H1 (cell line): ENCODE results near the gene SBNO2. TPM values are rescaled to one million over a fixed set of nuclear protein-coding genes. Genes with fewer than 3 reads are reported as not detected.

Source experiments
- CTCF ChIA-PET: fragments of 300-600 bp; sonication (Branson Sonifier 250); formaldehyde crosslinking; loops from one replicate; lab custom pipeline; 2021; ENCODE audit not compliant: partially characterized antibody; lab: Charles Lee
- POLR2A ChIA-PET: fragments of 300-600 bp; sonication (Branson Sonifier 250); formaldehyde crosslinking; loops from one replicate; lab custom pipeline; 2021; ENCODE audit warnings: inconsistent platforms; ENCODE audit not compliant: partially characterized antibody; lab: Charles Lee
- DNase-seq, 2 experiments: peaks; one replicate each; pipeline versions ENCODE4 v3.0.0 to v3.0.0-alpha.2; 2010 to 2022; ENCODE audit warnings: low spot score in 2 of 2, low read depth in 1 of 2, mixed read lengths in 1 of 2
- FAIRE-seq: peaks from 2 replicates; lab custom pipeline; 2011; peaks lifted over from hg19 to GRCh38; lab: Jason Lieb, UNC
- H2AFZ ChIP-seq: 2 replicates; pipeline ENCODE4 v1.8.1; 2012; ENCODE audit warnings: low read length, inconsistent platforms
- H2AK5ac ChIP-seq: 2 replicates; pipeline ENCODE4 v1.6.1; 2013; ENCODE audit warnings: low read depth, low read length
- H2BK120ac ChIP-seq: replicated peaks from 2 replicates; pipeline ENCODE3; 2013; ENCODE audit warnings: low read depth, low read length, inconsistent platforms
- H2BK12ac ChIP-seq: 2 replicates; pipeline ENCODE4 v1.6.1; 2013; ENCODE audit warnings: low read depth, low read length
- H2BK15ac ChIP-seq: 2 replicates; pipeline ENCODE4 v1.6.1; 2013; ENCODE audit warnings: low read length
- H2BK20ac ChIP-seq: 2 replicates; pipeline ENCODE4 v1.6.1; 2013; ENCODE audit warnings: low read length
- H2BK5ac ChIP-seq: 2 replicates; pipeline ENCODE4 v1.6.1; 2013; ENCODE audit warnings: low read depth, low read length
- H3K14ac ChIP-seq: 2 replicates; pipeline ENCODE4 v1.6.1; 2013; ENCODE audit warnings: inconsistent platforms; ENCODE audit not compliant: insufficient read length
- H3K18ac ChIP-seq: 2 replicates; pipeline ENCODE4 v1.6.1; 2013; ENCODE audit warnings: low read length; ENCODE audit errors: extremely low read depth
- H3K23ac ChIP-seq: 2 replicates; pipeline ENCODE4 v1.6.1; 2013; ENCODE audit warnings: inconsistent platforms; ENCODE audit not compliant: insufficient read length
- H3K23me2 ChIP-seq: 2 replicates; pipeline ENCODE4 v1.6.1; 2013; ENCODE audit warnings: low read depth, low read length
- H3K27ac ChIP-seq: 2 replicates; pipeline ENCODE4 v1.6.1; 2011; ENCODE audit warnings: low read depth, low read length, inconsistent platforms
- H3K27me3 ChIP-seq, 4 experiments: replicated peaks in 1 of 4; 1 replicate in 1 of 4; 2 replicates in 3 of 4; pipeline versions ENCODE4 v1.6.1 to v1.8.1; 2011 to 2013; ENCODE audit warnings: low read length in 3 of 4, mild to moderate bottlenecking in 3 of 4, inconsistent platforms in 2 of 4, mixed read lengths in 2 of 4, moderate library complexity in 1 of 4; ENCODE audit not compliant: control insufficient read depth in 3 of 4, insufficient read depth in 3 of 4; ENCODE audit errors: extremely low read depth in 1 of 4
- H3K36me3 ChIP-seq, 4 experiments: 2 replicates each; pipeline versions ENCODE4 v1.6.1 to v1.8.1; 2011 to 2013; ENCODE audit warnings: mild to moderate bottlenecking in 4 of 4, low read length in 3 of 4, moderate library complexity in 2 of 4, control low read depth in 1 of 4, inconsistent platforms in 1 of 4; ENCODE audit not compliant: insufficient read depth in 4 of 4, control insufficient read depth in 2 of 4
- H3K4ac ChIP-seq: replicated peaks from 2 replicates; pipeline ENCODE3; 2013; ENCODE audit warnings: low read length, low read depth, mixed read lengths, inconsistent platforms; ENCODE audit not compliant: insufficient read length
- H3K4me1 ChIP-seq, 4 experiments: replicated peaks in 1 of 4; 1 replicate in 1 of 4; 2 replicates in 3 of 4; pipeline versions ENCODE4 v1.6.1 to v1.8.1; 2011 to 2013; ENCODE audit warnings: low read length in 3 of 4, inconsistent platforms in 2 of 4, mixed read lengths in 1 of 4; ENCODE audit not compliant: insufficient read depth in 4 of 4, control insufficient read depth in 3 of 4
- H3K4me2 ChIP-seq, 2 experiments: 2 replicates each; pipeline versions ENCODE4 v1.6.1 to v1.8.1; 2011 to 2013; ENCODE audit warnings: low read depth in 2 of 2, low read length in 2 of 2, control low read depth in 1 of 2, inconsistent platforms in 1 of 2, mild to moderate bottlenecking in 1 of 2; ENCODE audit not compliant: insufficient read depth in 1 of 2
- H3K4me3 ChIP-seq, 4 experiments: fragments of 200-600, 300-600 bp in 1 of 4; sonication (generic), shearing (Covaris generic), sonication (Bioruptor Twin) in 1 of 4; 2 replicates each; pipeline versions ENCODE4 v1.5.1 to v1.8.1; 2011 to 2016; ENCODE audit warnings: low read length in 4 of 4, low read depth in 3 of 4, control low read depth in 2 of 4, inconsistent platforms in 2 of 4, mild to moderate bottlenecking in 2 of 4, mixed read lengths in 1 of 4, moderate library complexity in 1 of 4; ENCODE audit not compliant: insufficient read depth in 2 of 4; ENCODE audit errors: extremely low read depth in 1 of 4
- H3K56ac ChIP-seq: replicated peaks from 2 replicates; pipeline ENCODE3; 2013; ENCODE audit warnings: low read depth, mild to moderate bottlenecking, mixed read lengths, low read length, inconsistent platforms; ENCODE audit not compliant: insufficient read length
- H3K79me1 ChIP-seq: 2 replicates; pipeline ENCODE4 v1.6.1; 2013; ENCODE audit warnings: low read depth, low read length, control low read depth
- H3K79me2 ChIP-seq, 2 experiments: 2 replicates each; pipeline versions ENCODE4 v1.6.1 to v1.8.1; 2012 to 2013; ENCODE audit warnings: low read length in 2 of 2, mild to moderate bottlenecking in 2 of 2, inconsistent platforms in 1 of 2; ENCODE audit not compliant: insufficient read depth in 2 of 2, control insufficient read depth in 1 of 2
- H3K9ac ChIP-seq, 4 experiments: replicated peaks in 1 of 4; 1 replicate in 1 of 4; 2 replicates in 3 of 4; pipeline versions ENCODE4 v1.6.1 to v1.8.1; 2011 to 2013; ENCODE audit warnings: low read depth in 3 of 4, low read length in 3 of 4, control low read depth in 2 of 4, mild to moderate bottlenecking in 2 of 4, moderate library complexity in 2 of 4, inconsistent platforms in 1 of 4; ENCODE audit errors: extremely low read depth in 1 of 4
- H3K9me3 ChIP-seq, 2 experiments: 2 replicates each; pipeline versions ENCODE4 v1.6.1 to v1.8.1; 2012 to 2013; ENCODE audit warnings: mild to moderate bottlenecking in 2 of 2, moderate library complexity in 2 of 2, control low read depth in 1 of 2, inconsistent platforms in 1 of 2, low read depth in 1 of 2, low read length in 1 of 2, mixed read lengths in 1 of 2; ENCODE audit not compliant: insufficient read depth in 2 of 2
- H4K20me1 ChIP-seq, 2 experiments: replicated peaks in 1 of 2; 2 replicates each; pipeline versions ENCODE3 to v1.8.1; 2011 to 2013; ENCODE audit warnings: inconsistent platforms in 2 of 2, low read length in 2 of 2, mild to moderate bottlenecking in 1 of 2; ENCODE audit not compliant: insufficient read depth in 2 of 2, control insufficient read depth in 1 of 2
- H4K5ac ChIP-seq: 2 replicates; pipeline ENCODE4 v1.6.1; 2013; ENCODE audit warnings: low read length, low read depth, mixed read lengths, inconsistent platforms; ENCODE audit not compliant: insufficient read length
- H4K8ac ChIP-seq: 2 replicates; pipeline ENCODE4 v1.8.0; 2013; ENCODE audit warnings: mild to moderate bottlenecking, moderate library complexity, low read length, inconsistent platforms; ENCODE audit not compliant: insufficient read depth; ENCODE audit errors: extremely low read depth
- H4K91ac ChIP-seq: replicated peaks from 2 replicates; pipeline ENCODE3; 2013; ENCODE audit warnings: low read length, mixed read lengths, inconsistent platforms; ENCODE audit not compliant: insufficient read length
- ASH2L ChIP-seq: fragments of 200-600, 300-600 bp; sonication (generic); IDR thresholded peaks from one replicate; pipeline ENCODE4 v1.7.1; 2017; ENCODE audit warnings: low read length
- BCL11A ChIP-seq, 2 experiments: IDR thresholded peaks; one replicate each; pipeline ENCODE4 v1.6.1; 2011; ENCODE audit warnings: low read depth in 2 of 2, low read length in 2 of 2, mild to moderate bottlenecking in 2 of 2
- CBX5 ChIP-seq: fragments of 300-800, 300-1000 bp; sonication (generic); IDR thresholded peaks from 2 replicates; pipeline ENCODE4 v1.7.1; 2016; ENCODE audit warnings: antibody characterized with exemption, low read length, low read depth
- CHD1 ChIP-seq: IDR thresholded peaks from 2 replicates; pipeline ENCODE4 v1.6.1; 2012; ENCODE audit warnings: low read depth, low read length, improper control_type of control experiment
- JUN ChIP-seq: IDR thresholded peaks from 2 replicates; pipeline ENCODE4 v1.6.1; 2011; ENCODE audit warnings: low read depth, mild to moderate bottlenecking, improper control_type of control experiment, low read length
- JUND ChIP-seq: IDR thresholded peaks from 2 replicates; pipeline ENCODE4 v1.6.1; 2011; ENCODE audit warnings: mild to moderate bottlenecking, improper control_type of control experiment, low read length
- NRF1 ChIP-seq: IDR thresholded peaks from 2 replicates; pipeline ENCODE4 v1.6.1; 2011; ENCODE audit warnings: mild to moderate bottlenecking, low read depth, low read length, improper control_type of control experiment
- RAD21 ChIP-seq, 2 experiments: IDR thresholded peaks in 1 of 2; conservative IDR thresholded peaks in 1 of 2; 2 replicates each; pipeline ENCODE4 v1.6.1; 2011; ENCODE audit warnings: low read depth in 2 of 2, low read length in 2 of 2, improper control_type of control experiment in 1 of 2, inconsistent platforms in 1 of 2, mild to moderate bottlenecking in 1 of 2, moderate library complexity in 1 of 2
- RFX5 ChIP-seq: IDR thresholded peaks from 2 replicates; pipeline ENCODE4 v1.6.1; 2011; ENCODE audit warnings: low read depth, low read length, improper control_type of control experiment, borderline replicate concordance
- SIN3A ChIP-seq, 2 experiments: IDR thresholded peaks in 1 of 2; conservative IDR thresholded peaks in 1 of 2; 2 replicates each; pipeline ENCODE4 v1.6.1; 2011 to 2012; ENCODE audit warnings: low read length in 2 of 2, improper control_type of control experiment in 1 of 2, low read depth in 1 of 2, mild to moderate bottlenecking in 1 of 2
- SP4 ChIP-seq: IDR thresholded peaks from 2 replicates; pipeline ENCODE4 v1.6.1; 2012; ENCODE audit warnings: low read length, inconsistent platforms
- TBP ChIP-seq: IDR thresholded peaks from 2 replicates; pipeline ENCODE4 v1.6.1; 2011; ENCODE audit warnings: low read depth, low read length, improper control_type of control experiment
- WGBS, 2 experiments: shearing (Covaris generic) in 1 of 2; methylation state at CpG; one replicate each; pipeline versions ENCODE4 v1.1.6 to v1.1.7; 2013 to 2015; ENCODE audit warnings: low lambda C conversion rate in 2 of 2, mixed read lengths in 2 of 2, inconsistent platforms in 1 of 2, low coverage in 1 of 2, missing lambda C conversion rate in 1 of 2; ENCODE audit not compliant: insufficient replicate concordance in 2 of 2, insufficient coverage in 1 of 2, insufficient read length in 1 of 2; ENCODE audit errors: extremely low coverage in 1 of 2, missing lambda C conversion rate in 1 of 2; 5-methylcytosine and 5-hydroxymethylcytosine counted together
- polyA plus RNA-seq, 7 experiments: library from polyadenylated mRNA; depleted of rRNA in 3 of 7; stranded (reverse) in 5 of 7; unstranded in 2 of 7; fragments of >200 nt in 5 of 7; fragments of 200-250 nt in 2 of 7; gene quantifications; 1 replicate in 5 of 7; 2 replicates in 1 of 7; 4 replicates in 1 of 7; pipeline versions ENCODE4 v1.2.1 to v1.2.3, GENCODE V29; 2011 to 2013; ENCODE audit warnings: missing spikeins in 2 of 7, mixed read lengths in 2 of 7
- total RNA-seq: library from RNA; stranded (reverse); fragmentation: NEBNext Ultra II Directional; extraction: Animal tissue kit (Norgen Biotek cat#: 25700); gene quantifications from 2 replicates; pipeline ENCODE4 v1.2.1, GENCODE V29; 2021

The SBNO2 gene
- total and polyA plus RNA-seq, 2 of the 8 experiments (the other 6 are each of a cell fraction or from before 2014, with no cell fraction given): 12.2 to 31.4 TPM

- WGBS, 2 experiments: 90% methylated on average over 18 of the region's 54 CpGs; no CpG with 5 or more reads in 1 of the 2 experiments
- Histone ChIP-seq H3K36me3 (peaks cover 0 to 27% (median 4%) of the 10 kb centered on the region in 4 experiments; a peak in 3 of 8 replicates), H3K9me3 (no peaks in the 10 kb centered on the region), H3K14ac (no peak overlapping the region), H3K4me2 (no peak overlapping the region), H2AK5ac (no peak overlapping the region), H3K9ac (no peak overlapping the region), H2AFZ (no peak overlapping the region), H2BK5ac (no peak overlapping the region), H2BK120ac (no peak overlapping the region), H3K27ac (no peak overlapping the region), H3K56ac (no peak overlapping the region), H3K4ac (no peak overlapping the region), H4K20me1 (peaks cover 1 to 11% of the 10 kb centered on the region in 2 experiments), H3K79me1 (peaks cover 5% of the 10 kb centered on the region), H3K23ac (no peak overlapping the region), H3K79me2 (no peaks in the 10 kb centered on the region), H3K18ac (no peak overlapping the region), H4K5ac (no peak overlapping the region), H4K8ac (no peak overlapping the region), H2BK15ac (no peak overlapping the region), H4K91ac (no peak overlapping the region), H2BK20ac (no peak overlapping the region), H3K23me2 (peaks cover 3% of the 10 kb centered on the region; the same call in 1 of the 2 replicates), H3K4me3 (no peak overlapping the region), H2BK12ac (no peak overlapping the region), H3K4me1 (peaks cover 0 to 4% (median 1%) of the 10 kb centered on the region in 4 experiments; a peak in 2 of 7 replicates), H3K27me3 (peaks cover 0 to 4% (median 2%) of the 10 kb centered on the region in 4 experiments; a peak in 2 of 7 replicates)
- CTCF ChIA-PET: interaction anchor here (1.9 to 8.9 kb wide), 2 partner anchors 9 to 14 kb away, joined by 6 to 54 read pairs; partner anchors contain the start of gene ARHGAP45
- FAIRE-seq: no peak
- POLR2A ChIA-PET: interaction anchor here (0.6 to 7.1 kb wide), 5 partner anchors 6 to 510 kb away, joined by 3 to 52 read pairs (median 3); no protein-coding TSS in a partner anchor
- DNase-seq: no peak
- no peak for TF ChIP-seq JUN
- TF ChIP-seq CHD1: no peak
- no peak for TF ChIP-seq ASH2L
- no peak for TF ChIP-seq RAD21 (IDR thresholded peaks at IDR 0.05 in 1 of 2, conservative IDR thresholded peaks at IDR 0.05 in 1 of 2; ENCODE audit: low read depth in 2 of 2, low read length in 2 of 2)
- no peak for TF ChIP-seq CBX5
- TF ChIP-seq BCL11A (IDR thresholded peaks at IDR 0.05; ENCODE audit: low read depth in 2 of 2, low read length in 2 of 2): no peak
- no peak for TF ChIP-seq TBP
- TF ChIP-seq JUND: no peak
- TF ChIP-seq NRF1: no peak
- no peak for TF ChIP-seq SP4
- TF ChIP-seq RFX5: no peak
- TF ChIP-seq SIN3A (conservative IDR thresholded peaks at IDR 0.05 in 1 of 2, IDR thresholded peaks at IDR 0.05 in 1 of 2; ENCODE audit: low read depth in 1 of 2, low read length in 2 of 2): no peak
These were observed 99.4 kb downstream of the SBNO2 start for GRCh38 chr19:1074544-1075283.
